Thymus (tissue), 2 donors: ENCODE data around the gene RHOA. TPM values are rescaled to one million over a fixed set of nuclear protein-coding genes. Genes with fewer than 3 reads are reported as not detected.

Experiments
- polyA plus RNA-seq: library from polyadenylated mRNA; stranded (reverse); fragments of 200-250 nt; gene quantifications from one replicate; pipeline ENCODE4 v1.2.3, GENCODE V29; 2013
- total RNA-seq: library from RNA; stranded (reverse); fragments of 120-200 nt; gene quantifications from one replicate; pipeline ENCODE4 v1.2.4, GENCODE V29; 2013
- donor health status: healthy.

Gene RHOA
- total and polyA plus RNA-seq, 2 donors = 202 to 368 TPM

Other genes with a start within 250 kb of the RHOA start
- 19.4 TPM for gene CCDC71, start 245.6 kb downstream of the RHOA start, total RNA-seq
- 15.5 TPM for gene CCDC71, start 245.6 kb downstream of the RHOA start, polyA plus RNA-seq
- gene KLHDC8B, start 240.4 kb downstream of the RHOA start, total RNA-seq = 9.4 TPM
- 24.4 TPM for gene KLHDC8B, start 240.4 kb downstream of the RHOA start, polyA plus RNA-seq
- 2.3 TPM for gene C3orf62, start 134.7 kb downstream of the RHOA start, total RNA-seq
- 15.6 TPM for gene C3orf62, start 134.7 kb downstream of the RHOA start, polyA plus RNA-seq
- gene USP4, start 71.9 kb downstream of the RHOA start, total RNA-seq = 20.0 TPM
- gene USP4, start 71.9 kb downstream of the RHOA start, polyA plus RNA-seq = 57.8 TPM
- gene GPX1, start 53.6 kb downstream of the RHOA start, total RNA-seq = 204 TPM
- 384 TPM for gene GPX1, start 53.6 kb downstream of the RHOA start, polyA plus RNA-seq
- 12.7 TPM for gene TCTA, start 447 bp upstream of the RHOA start, total RNA-seq
- gene TCTA, start 447 bp upstream of the RHOA start, polyA plus RNA-seq = 24.5 TPM
- gene AMT, start 10.5 kb upstream of the RHOA start, total RNA-seq = 4.1 TPM
- gene AMT, start 10.5 kb upstream of the RHOA start, polyA plus RNA-seq = 40.0 TPM
- gene NICN1, start 17.3 kb upstream of the RHOA start, total RNA-seq = 4.8 TPM
- 9.2 TPM for gene NICN1, start 17.3 kb upstream of the RHOA start, polyA plus RNA-seq
- 8.5 TPM for gene DAG1, start 58.3 kb upstream of the RHOA start, total RNA-seq
- 11.5 TPM for gene DAG1, start 58.3 kb upstream of the RHOA start, polyA plus RNA-seq
- gene BSN, start 142.5 kb upstream of the RHOA start, total RNA-seq = 0.09 TPM
- gene BSN, start 142.5 kb upstream of the RHOA start, polyA plus RNA-seq = 0.09 TPM